Common myeloid progenitor, CD34-positive (primary cell): ENCODE data around the gene BRAT1.

Experiments used
- CTCF ChIA-PET: fragments of 350-600 bp; sonication (Branson Sonifier 250); formaldehyde crosslinking; loops from one replicate; lab custom pipeline; 2021; ENCODE audit warnings: antibody characterized with exemption; lab: Charles Lee
- POLR2A ChIA-PET: fragments of 350-600 bp; sonication (Branson Sonifier 250); formaldehyde crosslinking; loops from one replicate; lab custom pipeline; 2021; ENCODE audit warnings: antibody characterized with exemption; lab: Charles Lee
- DNase-seq, 3 donors: peaks; one replicate each; pipeline versions ENCODE4 v3.0.0 to v3.0.0-alpha.2; 2013
- H3K27ac ChIP-seq, 2 experiments: 1 replicate in 1 of 2; 2 replicates in 1 of 2; pipeline ENCODE4 v1.7.0; 2013; ENCODE audit warnings: inconsistent platforms in 2 of 2, low read length in 2 of 2, mild to moderate bottlenecking in 2 of 2, low read depth in 1 of 2, moderate library complexity in 1 of 2; ENCODE audit not compliant: severe bottlenecking in 2 of 2, insufficient read depth in 1 of 2, poor library complexity in 1 of 2
- H3K27me3 ChIP-seq, 5 experiments: replicated peaks in 2 of 5; 1 replicate in 3 of 5; 2 replicates in 2 of 5; pipeline versions ENCODE4 v1.6.1 to v1.7.0; 2013; ENCODE audit warnings: low read length in 4 of 5, mild to moderate bottlenecking in 2 of 5, moderate library complexity in 2 of 5, inconsistent platforms in 1 of 5; ENCODE audit not compliant: insufficient read depth in 5 of 5, control insufficient read depth in 4 of 5
- H3K36me3 ChIP-seq, 4 experiments: 1 replicate in 2 of 4; 2 replicates in 2 of 4; pipeline versions ENCODE4 v1.6.1 to v1.7.0; 2013; ENCODE audit warnings: low read length in 3 of 4, control low read depth in 1 of 4, mild to moderate bottlenecking in 1 of 4; ENCODE audit not compliant: control insufficient read depth in 4 of 4, insufficient read depth in 4 of 4
- H3K4me1 ChIP-seq, 4 experiments: 1 replicate in 3 of 4; 2 replicates in 1 of 4; pipeline versions ENCODE4 v1.6.1 to v1.7.1; 2013; ENCODE audit warnings: low read length in 3 of 4, mild to moderate bottlenecking in 3 of 4, control low read depth in 1 of 4, inconsistent platforms in 1 of 4, moderate library complexity in 1 of 4; ENCODE audit not compliant: control insufficient read depth in 4 of 4, insufficient read depth in 4 of 4; ENCODE audit errors: control extremely low read depth in 1 of 4
- H3K4me3 ChIP-seq, 7 experiments: 1 replicate in 4 of 7; 2 replicates in 3 of 7; pipeline versions ENCODE4 v1.5.1 to v1.7.0; 2013; ENCODE audit warnings: mild to moderate bottlenecking in 7 of 7, low read length in 6 of 7, moderate library complexity in 6 of 7, inconsistent platforms in 2 of 7, low read depth in 2 of 7, control low read depth in 1 of 7; ENCODE audit not compliant: insufficient read depth in 4 of 7, control insufficient read depth in 1 of 7; ENCODE audit errors: extremely low read depth in 1 of 7
- H3K9me3 ChIP-seq, 5 experiments: 1 replicate in 4 of 5; 2 replicates in 1 of 5; pipeline versions ENCODE4 v1.6.1 to v1.7.1; 2013; ENCODE audit warnings: low read length in 4 of 5, mild to moderate bottlenecking in 2 of 5, inconsistent platforms in 1 of 5, low read depth in 1 of 5, moderate library complexity in 1 of 5; ENCODE audit not compliant: control insufficient read depth in 4 of 5, insufficient read depth in 2 of 5; ENCODE audit errors: control extremely low read depth in 1 of 5
- WGBS: methylation state at CpG from one replicate; pipeline ENCODE4 v1.1.5; 2013; ENCODE audit not compliant: insufficient coverage; 5-methylcytosine and 5-hydroxymethylcytosine counted together

BRAT1 gene

GRCh38 chr7:2546776-2547586, 8.3 kb downstream of the BRAT1 start:
- H3K9me3 ChIP-seq: no peaks in the 10 kb centered on the region
- no peaks in the 10 kb centered on the region for H3K4me1 ChIP-seq
- ChIA-PET CTCF (interaction anchor here (1.3 kb wide), 1 partner anchor 20 kb away, joined by 3 read pairs; no protein-coding TSS in a partner anchor), POLR2A (no interaction called here)
- no peaks in the 10 kb centered on the region for H3K27me3 ChIP-seq
- peaks cover 12 to 73% (median 45%) of the 10 kb centered on the region in 4 experiments for H3K36me3 ChIP-seq
- 94% methylated on average over 30 of the region's 31 CpGs for whole genome bisulfite sequencing
- H3K27ac ChIP-seq: no peak overlapping the region
- DNase-seq: no peak
- H3K4me3 ChIP-seq: no peak overlapping the region

GRCh38 chr7:2545746-2546425, 9.4 kb downstream of the BRAT1 start:
- Histone ChIP-seq H3K36me3 (peaks cover 12 to 82% (median 53%) of the 10 kb centered on the region in 4 experiments), H3K4me3 (no peak overlapping the region), H3K4me1 (no peaks in the 10 kb centered on the region), H3K27me3 (no peaks in the 10 kb centered on the region), H3K9me3 (no peaks in the 10 kb centered on the region), H3K27ac (no peak overlapping the region)
- POLR2A ChIA-PET: no interaction called here
- CTCF ChIA-PET: interaction anchor here (0.9 to 1.3 kb wide), 3 partner anchors 8 to 21 kb away, joined by 3 to 6 read pairs (median 3); no protein-coding TSS in a partner anchor
- no peak for DNase-seq
- 99% methylated on average over 20 of the region's 20 CpGs for whole genome bisulfite sequencing

- DNase-seq: no peak
- no peak overlapping the region for H3K4me3 ChIP-seq
- CTCF ChIA-PET: interaction anchor here (1.2 kb wide), 1 partner anchor 10 kb away, joined by 6 read pairs; no protein-coding TSS in a partner anchor
Observed at GRCh38 chr7:2544541-2545188, 10.7 kb downstream of the BRAT1 start.

GRCh38 chr7:2542916-2543871, 12.1 kb downstream of the BRAT1 start:
- Histone ChIP-seq H3K27ac (no peak overlapping the region), H3K4me1 (no peaks in the 10 kb centered on the region), H3K9me3 (no peaks in the 10 kb centered on the region), H3K4me3 (no peak overlapping the region), H3K27me3 (no peaks in the 10 kb centered on the region), H3K36me3 (peaks cover 15 to 89% (median 67%) of the 10 kb centered on the region in 4 experiments)
- DNase-seq: no peak
- WGBS: 95% methylated on average over 45 of the region's 53 CpGs
- CTCF ChIA-PET: no interaction called here
- POLR2A ChIA-PET: no interaction called here

More at GRCh38 chr7:2544541-2545188, 10.7 kb downstream of the BRAT1 start:
- H3K9me3 ChIP-seq: no peaks in the 10 kb centered on the region
- WGBS: 98% methylated on average over 22 of the region's 23 CpGs
- POLR2A ChIA-PET: no interaction called here
- H3K27me3 ChIP-seq: no peaks in the 10 kb centered on the region
- no peaks in the 10 kb centered on the region for H3K4me1 ChIP-seq
- H3K36me3 ChIP-seq: peaks cover 12 to 83% (median 59%) of the 10 kb centered on the region in 4 experiments
- no peak overlapping the region for H3K27ac ChIP-seq

GRCh38 chr7:2542011-2542915, 13.1 kb downstream of the BRAT1 start:
- no peaks in the 10 kb centered on the region for H3K27me3 ChIP-seq
- peaks cover 11 to 86% (median 66%) of the 10 kb centered on the region in 4 experiments for H3K36me3 ChIP-seq
- DNase-seq: no peak
- no peaks in the 10 kb centered on the region for H3K4me1 ChIP-seq
- H3K9me3 ChIP-seq: no peaks in the 10 kb centered on the region
- ChIA-PET POLR2A (no interaction called here), CTCF (no interaction called here)
- 95% methylated on average over 22 of the region's 25 CpGs for WGBS
- no peak overlapping the region for H3K27ac ChIP-seq
- no peak overlapping the region for H3K4me3 ChIP-seq
